ENCODE data around the gene ARHGAP42.

The ARHGAP42 gene

DNA sequence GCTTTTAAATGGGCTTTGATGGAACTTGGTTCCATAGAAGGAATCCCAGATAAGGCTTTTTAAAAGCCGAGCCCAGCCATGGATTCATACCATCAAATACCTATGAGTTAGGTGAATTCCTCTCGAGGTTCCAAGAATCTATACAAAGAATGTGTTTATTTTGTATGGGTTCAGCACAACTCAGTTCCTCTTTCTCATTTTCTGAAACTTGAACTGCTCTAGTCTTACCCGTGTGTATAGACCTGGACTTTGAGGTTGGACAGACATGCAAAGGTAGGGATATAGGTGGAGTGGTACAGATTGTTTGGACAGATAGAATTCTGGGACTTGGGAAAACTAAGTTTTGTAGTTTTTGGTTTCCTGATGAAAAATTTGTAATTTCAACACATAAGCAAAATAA lies 344.6 kb downstream of the ARHGAP42 start:
- Histone ChIP-seq H3K27ac (no peak overlapping the region), H3K4me3 (ENCODE audit: low read depth, low read length) (no peak overlapping the region), H3K9me3 (ENCODE audit: severe bottlenecking) (no peaks in the 10 kb centered on the region), H3K27me3 (ENCODE audit: insufficient read depth, low read depth, severe bottlenecking) (no peaks in the 10 kb centered on the region), H3K36me3 (no peaks in the 10 kb centered on the region)
- TF ChIP-seq, protein P1, sequence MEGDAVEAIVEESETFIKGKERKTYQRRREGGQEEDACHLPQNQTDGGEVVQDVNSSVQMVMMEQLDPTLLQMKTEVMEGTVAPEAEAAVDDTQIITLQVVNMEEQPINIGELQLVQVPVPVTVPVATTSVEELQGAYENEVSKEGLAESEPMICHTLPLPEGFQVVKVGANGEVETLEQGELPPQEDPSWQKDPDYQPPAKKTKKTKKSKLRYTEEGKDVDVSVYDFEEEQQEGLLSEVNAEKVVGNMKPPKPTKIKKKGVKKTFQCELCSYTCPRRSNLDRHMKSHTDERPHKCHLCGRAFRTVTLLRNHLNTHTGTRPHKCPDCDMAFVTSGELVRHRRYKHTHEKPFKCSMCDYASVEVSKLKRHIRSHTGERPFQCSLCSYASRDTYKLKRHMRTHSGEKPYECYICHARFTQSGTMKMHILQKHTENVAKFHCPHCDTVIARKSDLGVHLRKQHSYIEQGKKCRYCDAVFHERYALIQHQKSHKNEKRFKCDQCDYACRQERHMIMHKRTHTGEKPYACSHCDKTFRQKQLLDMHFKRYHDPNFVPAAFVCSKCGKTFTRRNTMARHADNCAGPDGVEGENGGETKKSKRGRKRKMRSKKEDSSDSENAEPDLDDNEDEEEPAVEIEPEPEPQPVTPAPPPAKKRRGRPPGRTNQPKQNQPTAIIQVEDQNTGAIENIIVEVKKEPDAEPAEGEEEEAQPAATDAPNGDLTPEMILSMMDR (IDR thresholded peaks at IDR 0.05; ENCODE audit: low read depth, low read length) = no peak
- DNase-seq = no peak

DNA sequence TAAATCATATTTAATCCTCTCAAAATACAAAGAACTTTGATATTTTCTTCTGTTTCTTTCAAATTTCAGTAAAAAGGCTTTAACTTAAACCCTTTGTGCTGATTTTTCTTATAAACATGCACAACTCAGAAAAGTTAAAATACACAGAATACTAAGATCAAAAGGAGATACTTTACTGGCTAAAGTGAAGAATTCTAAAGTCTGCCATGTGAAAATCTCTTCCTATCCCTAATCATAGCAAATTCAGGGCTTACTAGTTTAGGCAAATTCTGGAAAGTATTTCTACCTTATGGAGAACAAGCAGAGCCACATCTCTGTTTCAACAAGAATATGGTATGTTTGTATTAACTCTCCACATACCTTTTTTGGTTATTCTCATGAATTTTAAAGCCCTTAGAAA lies 345.9 kb downstream of the ARHGAP42 start:
- no peaks in the 10 kb centered on the region for H3K9me3 ChIP-seq (ENCODE audit: severe bottlenecking)
- no peaks in the 10 kb centered on the region for H3K36me3 ChIP-seq
- TF ChIP-seq, protein P1 (IDR thresholded peaks at IDR 0.05; ENCODE audit: low read depth, low read length) = no peak
- no peak overlapping the region for H3K4me3 ChIP-seq (ENCODE audit: low read depth, low read length)
- H3K27me3 ChIP-seq (ENCODE audit: insufficient read depth, low read depth, severe bottlenecking) = no peaks in the 10 kb centered on the region
- H3K27ac ChIP-seq = no peak overlapping the region
- no peak for DNase-seq

DNA sequence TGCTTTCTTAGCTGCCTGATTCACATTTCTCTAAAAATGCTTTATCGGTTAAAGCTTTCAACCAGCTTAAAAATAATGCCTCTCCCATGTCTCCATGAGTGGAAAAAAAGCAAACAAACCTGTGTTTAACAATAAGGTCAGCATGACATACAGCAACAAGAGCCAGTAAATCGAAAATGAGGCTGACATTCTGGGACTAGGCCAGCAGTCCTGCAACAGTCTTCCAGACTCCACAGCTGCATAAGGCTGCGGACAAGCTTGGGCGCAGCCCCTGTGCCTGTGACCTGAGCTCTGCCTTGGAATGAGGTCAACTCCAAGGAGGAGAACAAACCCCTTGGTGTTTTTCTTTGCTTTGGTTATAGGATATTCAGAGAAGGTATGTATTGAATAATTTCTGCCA lies 347.0 kb downstream of the ARHGAP42 start:
- Histone ChIP-seq H3K27me3 (ENCODE audit: insufficient read depth, low read depth, severe bottlenecking) (no peaks in the 10 kb centered on the region), H3K9me3 (ENCODE audit: severe bottlenecking) (no peaks in the 10 kb centered on the region), H3K4me3 (ENCODE audit: low read depth, low read length) (no peak overlapping the region), H3K36me3 (no peaks in the 10 kb centered on the region), H3K27ac (no peak overlapping the region)
- no peak for DNase-seq
- TF ChIP-seq, protein P1 (IDR thresholded peaks at IDR 0.05; ENCODE audit: low read depth, low read length) = no peak

DNA sequence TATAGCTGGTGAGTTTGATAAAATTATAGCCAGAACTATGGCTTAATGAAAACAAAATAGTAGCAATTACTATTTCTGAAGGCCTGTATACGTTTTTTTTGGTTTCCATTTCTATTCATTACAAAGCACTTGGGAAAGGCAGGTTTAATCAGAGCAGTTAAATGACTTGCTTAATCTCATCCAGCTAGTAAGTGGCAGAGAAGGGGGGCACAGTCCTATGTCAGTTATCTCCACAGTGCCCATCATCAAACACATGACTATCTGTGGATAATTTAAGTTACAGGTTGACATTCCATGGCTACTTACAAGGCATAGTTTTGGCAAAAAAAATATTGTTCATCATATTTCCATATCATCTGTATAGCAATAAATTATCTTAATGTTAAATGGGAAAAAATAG lies 348.8 kb downstream of the ARHGAP42 start:
- no peaks in the 10 kb centered on the region for H3K9me3 ChIP-seq (ENCODE audit: severe bottlenecking)
- no peak overlapping the region for H3K27ac ChIP-seq
- no peak overlapping the region for H3K4me3 ChIP-seq (ENCODE audit: low read depth, low read length)
- H3K27me3 ChIP-seq (ENCODE audit: insufficient read depth, low read depth, severe bottlenecking) = no peaks in the 10 kb centered on the region
- H3K36me3 ChIP-seq = no peaks in the 10 kb centered on the region
- TF ChIP-seq, protein P1 (IDR thresholded peaks at IDR 0.05; ENCODE audit: low read depth, low read length) = no peak
- DNase-seq = no peak
